ENCODE measurements around the gene AKNA.

Gene AKNA

GRCh38 chr9:114413861-114414301 is 26.1 kb upstream of the AKNA start:
- no peak for DNase-seq

GRCh38 chr9:114412048-114412683 is 24.4 kb upstream of the AKNA start:
- DNase-seq = no peak

GRCh38 chr9:114411452-114411851 is 23.7 kb upstream of the AKNA start:
- no peak for DNase-seq

- no peak for DNase-seq
Observed at GRCh38 chr9:114410910-114411309, 23.1 kb upstream of the AKNA start.

GRCh38 chr9:114409842-114410241 is 22.1 kb upstream of the AKNA start:
- no peak for DNase-seq

GRCh38 chr9:114409103-114409780 is 21.5 kb upstream of the AKNA start:
- no peak for DNase-seq

- DNase-seq = no peak
Observed at GRCh38 chr9:114408645-114409044, 20.9 kb upstream of the AKNA start.

GRCh38 chr9:114407889-114408288 is 20.1 kb upstream of the AKNA start:
- no peak for DNase-seq

GRCh38 chr9:114406441-114406840 is 18.7 kb upstream of the AKNA start:
- DNase-seq = no peak

- DNase-seq = peak; percentile 89
Observed at GRCh38 chr9:114405294-114406034, 17.7 kb upstream of the AKNA start.

GRCh38 chr9:114404531-114404930 is 16.7 kb upstream of the AKNA start:
- DNase-seq = no peak

GRCh38 chr9:114403153-114403756 is 15.5 kb upstream of the AKNA start:
- DNase-seq = no peak

GRCh38 chr9:114401344-114401743 is 13.6 kb upstream of the AKNA start:
- DNase-seq = no peak

GRCh38 chr9:114400772-114401171 is 13.0 kb upstream of the AKNA start:
- DNase-seq = no peak

- no peak for DNase-seq
Observed at GRCh38 chr9:114400219-114400618, 12.4 kb upstream of the AKNA start.

GRCh38 chr9:114399381-114399780 is 11.6 kb upstream of the AKNA start:
- no peak for DNase-seq

GRCh38 chr9:114397848-114398605 is 10.2 kb upstream of the AKNA start:
- DNase-seq = peak; percentile 98

GRCh38 chr9:114397219-114397847 is 9.6 kb upstream of the AKNA start:
- DNase-seq = no peak

GRCh38 chr9:114396558-114397218 is 8.9 kb upstream of the AKNA start:
- DNase-seq = no peak

- no peak for DNase-seq
Observed at GRCh38 chr9:114395768-114396167, 8.0 kb upstream of the AKNA start.

- DNase-seq = no peak
Observed at GRCh38 chr9:114395334-114395617, 7.5 kb upstream of the AKNA start.
